Measurements from ENCODE around the gene PIAS1.

DNA sequence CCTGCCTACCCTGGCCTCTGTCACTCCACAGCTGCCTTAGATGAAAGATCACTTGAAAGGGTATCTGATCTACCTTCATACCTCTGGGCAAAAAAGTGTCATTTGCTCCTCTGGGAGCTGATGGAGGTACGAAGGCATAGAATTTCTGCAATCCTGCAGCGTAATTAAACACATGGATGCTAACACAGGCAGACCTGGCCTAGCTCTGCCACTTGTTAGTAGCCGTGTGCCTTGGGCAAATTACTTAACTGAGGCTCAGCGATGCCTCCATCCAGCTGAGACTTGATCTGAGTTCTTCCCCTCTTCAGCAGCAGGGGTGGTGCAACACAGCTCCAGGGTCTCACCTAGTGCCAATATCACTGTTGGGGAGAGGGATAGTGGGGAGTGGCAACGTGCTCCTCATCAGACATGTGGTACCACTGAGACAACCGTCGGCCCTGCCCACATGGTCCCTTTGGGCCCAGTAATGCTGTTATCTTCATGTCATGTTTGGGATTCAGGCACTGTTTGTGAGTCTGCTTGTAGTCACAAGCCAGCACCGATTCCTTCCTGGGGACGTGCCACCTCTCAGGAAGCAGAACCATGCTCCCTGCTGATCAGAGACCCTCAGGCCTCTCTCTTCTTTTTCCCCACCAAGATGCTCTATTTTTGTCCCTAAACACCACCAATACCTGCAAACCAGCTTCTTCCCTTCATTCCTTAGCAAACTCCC is 34.1 kb upstream of the PIAS1 start:
- TF ChIP-seq, protein P1, sequence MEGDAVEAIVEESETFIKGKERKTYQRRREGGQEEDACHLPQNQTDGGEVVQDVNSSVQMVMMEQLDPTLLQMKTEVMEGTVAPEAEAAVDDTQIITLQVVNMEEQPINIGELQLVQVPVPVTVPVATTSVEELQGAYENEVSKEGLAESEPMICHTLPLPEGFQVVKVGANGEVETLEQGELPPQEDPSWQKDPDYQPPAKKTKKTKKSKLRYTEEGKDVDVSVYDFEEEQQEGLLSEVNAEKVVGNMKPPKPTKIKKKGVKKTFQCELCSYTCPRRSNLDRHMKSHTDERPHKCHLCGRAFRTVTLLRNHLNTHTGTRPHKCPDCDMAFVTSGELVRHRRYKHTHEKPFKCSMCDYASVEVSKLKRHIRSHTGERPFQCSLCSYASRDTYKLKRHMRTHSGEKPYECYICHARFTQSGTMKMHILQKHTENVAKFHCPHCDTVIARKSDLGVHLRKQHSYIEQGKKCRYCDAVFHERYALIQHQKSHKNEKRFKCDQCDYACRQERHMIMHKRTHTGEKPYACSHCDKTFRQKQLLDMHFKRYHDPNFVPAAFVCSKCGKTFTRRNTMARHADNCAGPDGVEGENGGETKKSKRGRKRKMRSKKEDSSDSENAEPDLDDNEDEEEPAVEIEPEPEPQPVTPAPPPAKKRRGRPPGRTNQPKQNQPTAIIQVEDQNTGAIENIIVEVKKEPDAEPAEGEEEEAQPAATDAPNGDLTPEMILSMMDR (IDR thresholded peaks at IDR 0.05; ENCODE audit: low read length) = no peak
- no peak for TF ChIP-seq EZH2 (optimal IDR thresholded peaks at IDR 0.05; ENCODE audit: low read depth, low read length)
